Right forelimb (tissue), 1 donor: ENCODE measurements around the gene CD151.

Experiments used
- DNase-seq: peaks from one replicate; pipeline ENCODE4 v3.0.0-alpha.2; 2018

CD151 gene

GRCh38 chr11:859394-860131 lies 26.8 kb downstream of the CD151 start:
- peak; percentile 85 for DNase-seq

GRCh38 chr11:860234-861104 lies 27.7 kb downstream of the CD151 start:
- DNase-seq = no peak

- DNase-seq = no peak
These were observed 28.3 kb downstream of the CD151 start for GRCh38 chr11:861105-861479.

- no peak for DNase-seq
These were observed 29.4 kb downstream of the CD151 start for GRCh38 chr11:862081-862661.

GRCh38 chr11:862696-863022 lies 29.9 kb downstream of the CD151 start:
- DNase-seq = no peak

GRCh38 chr11:863023-863909 lies 30.5 kb downstream of the CD151 start:
- no peak for DNase-seq

GRCh38 chr11:863910-864827 lies 31.4 kb downstream of the CD151 start:
- no peak for DNase-seq

GRCh38 chr11:864898-865297 lies 32.1 kb downstream of the CD151 start:
- DNase-seq = no peak

GRCh38 chr11:865462-866430 lies 33.0 kb downstream of the CD151 start:
- no peak for DNase-seq

GRCh38 chr11:866481-866880 lies 33.7 kb downstream of the CD151 start:
- no peak for DNase-seq

GRCh38 chr11:867856-868358 lies 35.2 kb downstream of the CD151 start:
- DNase-seq = no peak

GRCh38 chr11:868394-868793 lies 35.6 kb downstream of the CD151 start:
- no peak for DNase-seq

- no peak for DNase-seq
These were observed 36.0 kb downstream of the CD151 start for GRCh38 chr11:868802-869201.

GRCh38 chr11:869399-870126 lies 36.8 kb downstream of the CD151 start:
- DNase-seq = no peak

- DNase-seq = no peak
These were observed 37.3 kb downstream of the CD151 start for GRCh38 chr11:870127-870413.

- DNase-seq = no peak
These were observed 37.7 kb downstream of the CD151 start for GRCh38 chr11:870418-870817.

GRCh38 chr11:871472-871871 lies 38.7 kb downstream of the CD151 start:
- no peak for DNase-seq

- no peak for DNase-seq
These were observed 40.0 kb downstream of the CD151 start for GRCh38 chr11:872799-873198.

GRCh38 chr11:873706-874105 lies 41.0 kb downstream of the CD151 start:
- DNase-seq = no peak

- no peak for DNase-seq
These were observed 42.5 kb downstream of the CD151 start for GRCh38 chr11:875203-875602.
